GM21367 (cell line): ENCODE results near the gene ENC1.
A peak's percentile ranks its signal among the peaks of the same experiment; 100 is the strongest.

Experiments
- ATAC-seq: cut with Tn5 transposase; IDR thresholded peaks from one replicate; pipeline ENCODE4 v1.9.1; 2021; ENCODE audit not compliant: unreplicated experiment

ENC1 gene

GRCh38 chr5:74659172-74659571 lies 18.6 kb upstream of the ENC1 start:
- no peak for ATAC-seq

GRCh38 chr5:74657165-74657564 lies 16.6 kb upstream of the ENC1 start:
- ATAC-seq = no peak

- ATAC-seq = no peak
Observed at GRCh38 chr5:74655716-74656115, 15.2 kb upstream of the ENC1 start.

- ATAC-seq = no peak
Observed at GRCh38 chr5:74655206-74655605, 14.7 kb upstream of the ENC1 start.

GRCh38 chr5:74653991-74654390 lies 13.5 kb upstream of the ENC1 start:
- no peak for ATAC-seq

- ATAC-seq = no peak
Observed at GRCh38 chr5:74652576-74652975, 12.0 kb upstream of the ENC1 start.

- no peak for ATAC-seq
Observed at GRCh38 chr5:74651710-74652109, 11.2 kb upstream of the ENC1 start.

DNA sequence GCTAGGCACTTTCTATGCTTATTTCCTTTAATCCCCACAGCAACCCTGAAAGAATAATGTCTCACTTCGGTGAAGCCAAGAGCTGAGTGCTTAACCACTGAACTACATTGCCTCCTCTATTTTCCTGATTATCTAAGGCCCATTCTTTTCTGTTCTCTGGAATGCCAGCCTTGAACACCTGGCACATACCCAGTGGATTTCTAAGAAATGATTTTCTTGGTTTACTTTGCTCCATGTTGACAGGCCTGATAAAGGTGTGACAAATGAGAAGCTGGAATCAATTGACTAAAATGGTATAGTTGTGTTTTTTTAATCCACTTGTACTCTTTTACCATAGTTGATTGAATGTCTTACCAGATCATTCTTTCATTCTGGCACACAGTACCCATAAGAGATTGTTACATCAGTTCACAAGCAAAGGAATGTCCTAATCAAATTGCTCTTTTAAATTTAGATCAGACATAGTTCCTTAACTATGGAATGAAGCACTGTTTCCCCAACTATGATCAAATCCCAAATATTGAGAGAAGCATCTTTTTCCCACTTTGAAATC lies 9.0 kb upstream of the ENC1 start:
- no peak for ATAC-seq

DNA sequence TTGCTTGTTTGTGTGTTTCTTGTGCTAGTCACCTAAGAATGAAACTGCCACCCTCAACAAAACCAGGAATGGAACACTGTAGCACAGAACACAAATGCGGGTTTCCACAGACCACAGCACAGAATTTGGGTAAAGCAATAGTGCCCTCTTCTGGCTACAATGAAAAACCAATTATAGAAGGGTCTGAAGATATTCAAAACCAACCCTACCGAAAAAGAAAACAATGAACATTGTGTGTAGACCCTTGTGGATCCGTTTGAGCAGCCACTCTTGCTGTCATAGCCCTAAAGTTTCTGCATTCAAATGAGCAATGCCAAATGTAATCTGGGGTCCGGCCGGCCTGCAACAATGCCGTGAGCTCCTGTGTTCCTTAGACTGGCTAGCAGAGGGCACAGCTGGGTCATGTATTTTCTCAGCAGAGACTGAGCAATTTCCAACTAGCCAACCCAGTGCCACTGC lies 8.3 kb upstream of the ENC1 start:
- peak; percentile 62 for ATAC-seq

DNA sequence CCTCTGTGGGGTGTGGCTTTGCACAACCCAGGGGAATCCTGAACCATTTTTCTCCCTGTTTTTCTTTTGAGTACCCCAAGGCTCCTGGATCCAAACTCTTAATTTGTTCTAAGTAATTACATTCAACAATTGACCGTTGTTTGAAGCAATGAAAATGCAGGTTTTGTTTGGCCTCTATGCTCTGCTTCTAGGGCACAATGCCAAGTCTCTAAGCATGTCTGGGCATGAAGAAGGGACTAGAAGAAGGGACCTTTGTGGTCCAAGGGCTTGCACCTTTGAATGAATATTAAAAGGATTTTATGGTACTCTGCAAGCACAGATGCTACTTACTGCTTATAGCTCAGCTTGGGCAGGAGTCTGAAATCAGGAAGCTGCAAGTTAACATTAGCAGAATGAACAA lies 6.6 kb upstream of the ENC1 start:
- ATAC-seq = no peak

GRCh38 chr5:74643111-74643562 lies 2.6 kb upstream of the ENC1 start:
- no peak for ATAC-seq

- no peak for ATAC-seq
Observed at GRCh38 chr5:74642543-74642863, 2.0 kb upstream of the ENC1 start.

DNA sequence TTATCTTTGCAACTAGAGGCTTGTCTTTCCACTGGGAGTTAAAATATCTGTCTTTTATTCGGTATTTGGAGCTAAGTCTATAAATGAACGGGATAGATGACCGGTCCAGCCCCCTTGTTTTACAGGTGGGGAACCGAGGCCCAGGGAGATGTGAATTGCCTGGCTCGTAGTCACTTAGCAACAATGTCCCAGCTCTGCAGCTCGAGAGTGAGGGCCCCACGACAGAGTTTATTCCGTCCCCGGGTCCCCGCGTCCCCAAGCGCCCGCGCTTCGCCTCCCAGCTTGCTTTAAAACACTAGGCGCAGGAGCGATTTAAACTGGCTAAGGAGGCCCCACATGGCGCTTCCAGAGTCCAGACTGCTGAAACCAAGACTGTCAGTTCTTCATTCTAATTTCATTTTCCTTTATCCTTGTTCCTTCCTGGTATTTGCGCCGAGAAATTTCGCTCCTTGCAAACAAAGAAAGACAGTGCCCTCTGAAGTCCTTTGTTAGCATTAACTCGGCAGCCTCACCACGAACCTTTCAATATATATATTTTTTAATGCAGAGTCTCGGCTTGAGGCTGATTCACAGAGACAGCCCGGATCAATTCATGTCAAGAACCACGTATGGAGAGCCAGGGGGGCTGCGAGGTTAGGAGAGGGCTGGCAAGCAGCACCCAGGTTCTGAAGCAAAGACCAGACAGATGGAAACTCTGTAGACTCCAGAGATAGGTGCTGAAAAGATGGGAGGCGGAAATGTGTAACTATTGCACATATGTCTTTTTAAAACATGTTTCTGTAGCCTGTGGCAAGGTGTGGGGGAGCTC lies 1.4 kb upstream of the ENC1 start:
- no peak for ATAC-seq

DNA sequence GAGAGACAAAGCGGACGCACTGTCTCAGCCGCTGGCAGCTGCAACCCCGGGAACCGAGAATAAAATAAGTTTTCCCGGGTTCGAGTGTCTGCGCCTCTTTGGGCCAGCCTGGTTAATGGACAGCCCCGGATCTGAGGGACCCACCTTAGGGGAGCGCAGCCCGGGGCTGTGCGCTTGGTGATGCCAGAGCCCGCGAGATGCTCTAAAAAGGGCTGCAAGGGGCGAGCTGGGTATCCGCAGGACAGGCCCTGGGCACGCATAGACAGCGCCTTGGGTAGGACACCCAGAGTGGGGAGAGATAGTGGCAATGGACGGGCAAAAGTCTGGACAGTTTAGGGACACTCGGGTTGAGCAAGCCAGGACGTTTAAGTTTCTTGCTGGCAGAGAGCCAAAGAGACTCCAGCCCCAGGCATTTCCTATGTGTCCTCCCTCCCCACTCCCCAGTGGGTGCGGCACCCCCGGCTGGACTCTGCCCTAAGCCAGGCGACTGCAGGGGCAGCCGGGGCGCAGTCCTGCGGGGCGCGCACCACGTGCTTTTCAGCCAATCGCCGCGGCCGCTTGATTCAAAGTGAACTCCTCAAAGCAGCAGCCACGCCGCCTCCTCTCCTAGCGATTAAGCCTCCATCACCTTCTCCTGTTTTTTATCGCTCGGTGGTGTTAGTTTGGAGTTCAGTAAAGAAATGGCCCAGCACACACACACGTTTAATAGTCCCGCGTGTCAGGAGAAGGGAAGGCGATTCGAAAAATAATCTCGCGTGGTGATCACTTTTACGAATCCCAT lies 616 bp upstream of the ENC1 start:
- peak; percentile 18 for ATAC-seq

DNA sequence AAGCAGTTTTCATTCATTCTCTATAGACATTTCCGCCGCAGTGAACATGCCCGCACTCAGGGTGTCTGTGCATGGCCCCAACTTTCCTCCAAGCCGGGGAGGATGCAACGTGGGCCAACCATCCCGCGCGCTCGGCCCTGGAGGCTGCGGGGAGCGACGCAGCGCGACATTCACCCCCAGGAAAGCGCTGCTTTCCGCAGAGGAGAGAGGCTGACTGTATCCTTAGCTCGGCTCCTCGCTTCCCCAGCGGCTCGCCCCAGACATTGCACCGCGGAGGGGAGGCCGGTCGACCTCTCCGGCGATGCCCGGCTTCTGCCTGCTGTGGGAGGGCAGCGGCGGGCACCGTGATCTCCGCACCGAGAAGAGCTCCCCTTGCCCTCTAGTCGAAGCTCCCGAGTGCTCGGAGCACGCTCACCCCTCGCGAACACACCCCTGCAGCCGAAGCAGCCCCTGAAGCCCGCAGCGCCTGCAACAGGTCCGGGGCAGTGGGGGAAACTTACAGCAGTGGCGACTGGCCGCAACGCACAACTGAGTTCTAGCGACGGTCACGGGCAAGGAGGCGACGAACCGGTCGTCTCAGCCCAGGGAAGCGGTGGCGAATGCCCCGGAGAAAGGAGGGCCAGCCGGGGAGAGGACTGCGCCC lies 600 bp downstream of the ENC1 start:
- peak; percentile 11 for ATAC-seq

- ATAC-seq = peak; percentile 25
Observed at GRCh38 chr5:74638970-74639806, 1.3 kb downstream of the ENC1 start.

GRCh38 chr5:74638544-74638969 lies 2.0 kb downstream of the ENC1 start:
- no peak for ATAC-seq

- no peak for ATAC-seq
Observed at GRCh38 chr5:74636552-74636951, 4.0 kb downstream of the ENC1 start.

- ATAC-seq = no peak
Observed at GRCh38 chr5:74636149-74636548, 4.4 kb downstream of the ENC1 start.

GRCh38 chr5:74634611-74635286 lies 5.8 kb downstream of the ENC1 start:
- no peak for ATAC-seq
